Measurements from ENCODE around the gene PRPF31.
"Not testable (repeated sequence)": the region's sequence is repeated elsewhere in the genome, so short reads cannot be mapped to it uniquely, and the experiment has no call there.

PRPF31 gene

DNA sequence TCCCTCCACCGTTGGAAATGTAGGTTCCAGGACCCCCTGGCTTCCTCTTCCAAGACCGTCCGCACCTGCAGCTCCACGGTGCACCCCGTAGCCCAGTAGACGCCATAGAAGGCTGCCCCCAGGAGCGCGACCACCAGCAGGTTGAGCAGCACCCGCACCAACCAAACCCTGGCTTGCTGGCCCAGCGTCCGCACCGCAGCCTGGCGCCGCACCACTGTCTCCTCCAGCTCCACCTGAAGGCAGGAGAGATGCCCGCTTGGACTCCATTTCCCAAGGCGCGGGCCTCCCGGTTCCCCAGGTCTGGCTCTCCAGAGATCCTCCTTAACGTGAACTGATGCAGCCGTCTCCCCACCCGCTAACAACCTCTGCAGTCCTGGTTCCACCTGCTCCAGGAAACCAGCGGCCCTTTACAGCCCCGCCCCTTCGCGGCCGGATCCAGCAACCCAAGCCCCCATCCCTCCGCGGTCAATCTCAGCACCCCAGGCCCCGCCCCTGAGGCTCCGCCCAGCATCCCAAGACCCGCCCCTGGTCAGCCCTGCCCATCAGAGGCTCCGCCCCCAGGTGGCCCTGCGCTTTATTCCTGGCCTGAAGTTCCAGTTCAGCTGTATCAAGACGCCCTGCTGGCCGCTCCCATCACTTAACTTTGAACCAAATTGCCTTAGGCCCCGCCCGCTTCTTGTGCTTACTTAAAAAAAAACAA is 49.0 kb downstream of the PRPF31 start:
- no peak for DNase-seq (ENCODE audit: insufficient read length, low spot score)
- no peak for FAIRE-seq
- TF ChIP-seq, protein P1, sequence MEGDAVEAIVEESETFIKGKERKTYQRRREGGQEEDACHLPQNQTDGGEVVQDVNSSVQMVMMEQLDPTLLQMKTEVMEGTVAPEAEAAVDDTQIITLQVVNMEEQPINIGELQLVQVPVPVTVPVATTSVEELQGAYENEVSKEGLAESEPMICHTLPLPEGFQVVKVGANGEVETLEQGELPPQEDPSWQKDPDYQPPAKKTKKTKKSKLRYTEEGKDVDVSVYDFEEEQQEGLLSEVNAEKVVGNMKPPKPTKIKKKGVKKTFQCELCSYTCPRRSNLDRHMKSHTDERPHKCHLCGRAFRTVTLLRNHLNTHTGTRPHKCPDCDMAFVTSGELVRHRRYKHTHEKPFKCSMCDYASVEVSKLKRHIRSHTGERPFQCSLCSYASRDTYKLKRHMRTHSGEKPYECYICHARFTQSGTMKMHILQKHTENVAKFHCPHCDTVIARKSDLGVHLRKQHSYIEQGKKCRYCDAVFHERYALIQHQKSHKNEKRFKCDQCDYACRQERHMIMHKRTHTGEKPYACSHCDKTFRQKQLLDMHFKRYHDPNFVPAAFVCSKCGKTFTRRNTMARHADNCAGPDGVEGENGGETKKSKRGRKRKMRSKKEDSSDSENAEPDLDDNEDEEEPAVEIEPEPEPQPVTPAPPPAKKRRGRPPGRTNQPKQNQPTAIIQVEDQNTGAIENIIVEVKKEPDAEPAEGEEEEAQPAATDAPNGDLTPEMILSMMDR (IDR thresholded peaks at IDR 0.05; ENCODE audit: insufficient read depth, missing control alignments), result no peak

DNA sequence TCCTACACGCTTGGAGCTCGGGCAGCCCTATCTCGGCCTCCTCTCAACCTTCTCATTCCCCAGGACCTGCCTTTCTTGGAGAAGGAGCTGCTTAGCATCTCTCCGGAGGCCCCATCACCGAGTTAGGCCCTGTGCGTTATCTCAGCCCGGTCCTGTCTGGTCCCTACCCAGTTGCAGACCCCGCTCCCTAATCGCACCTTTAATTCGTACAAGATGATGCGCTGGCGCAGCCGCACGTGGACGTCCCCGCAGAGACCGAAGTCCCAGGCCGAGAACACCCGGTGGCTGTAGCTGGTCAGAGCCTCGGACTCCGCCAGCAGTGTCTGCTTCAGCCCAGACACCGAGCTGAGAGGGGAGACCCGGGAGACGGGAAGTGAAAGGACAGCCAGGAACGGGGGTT is 49.7 kb downstream of the PRPF31 start:
- TF ChIP-seq, protein P1 (IDR thresholded peaks at IDR 0.05; ENCODE audit: insufficient read depth, missing control alignments), result no peak
- DNase-seq (ENCODE audit: insufficient read length, low spot score) (no peak), FAIRE-seq (no peak)

DNA sequence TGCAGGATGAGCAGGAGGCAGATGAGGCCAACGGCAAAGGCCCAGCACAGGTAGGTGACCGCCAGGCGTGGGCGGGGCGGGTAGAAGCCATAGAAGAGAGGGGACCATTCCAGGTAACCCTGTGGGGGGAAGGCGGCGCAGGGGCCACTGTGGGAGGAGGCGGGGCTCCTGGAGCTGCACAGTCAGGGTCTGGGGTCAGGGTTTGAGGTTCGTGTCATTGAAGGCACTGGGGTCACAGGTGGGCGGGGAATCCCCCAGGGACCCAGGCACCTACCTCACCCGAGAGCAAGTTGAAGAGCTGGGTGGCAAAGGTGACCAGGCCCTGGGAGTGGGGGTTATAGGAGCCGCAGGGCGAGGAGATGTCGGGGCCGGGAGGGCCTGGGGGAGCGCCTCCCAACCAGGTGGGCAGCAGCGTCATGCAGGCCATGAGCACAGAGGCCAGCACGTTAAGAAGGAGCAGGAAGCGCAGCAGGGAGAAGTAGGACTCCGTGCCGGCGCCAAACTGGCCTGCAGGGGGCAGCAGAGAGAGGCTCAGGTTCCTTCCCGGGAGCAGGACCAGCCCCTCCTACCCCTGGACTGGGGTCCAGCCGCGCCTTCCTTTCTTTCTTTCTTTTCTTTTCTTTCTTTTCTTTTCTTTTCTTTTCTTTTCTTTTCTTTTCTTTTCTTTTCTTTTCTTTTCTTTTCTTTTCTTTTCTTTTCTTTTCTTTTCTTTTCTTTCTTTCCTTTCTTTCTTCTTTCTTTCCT is 52.8 kb downstream of the PRPF31 start:
- FAIRE-seq (no peak), DNase-seq (ENCODE audit: insufficient read length, low spot score) (peak; percentile 88)
- TF ChIP-seq, protein P1 (IDR thresholded peaks at IDR 0.05; ENCODE audit: insufficient read depth, missing control alignments), result peak; percentile 78

DNA sequence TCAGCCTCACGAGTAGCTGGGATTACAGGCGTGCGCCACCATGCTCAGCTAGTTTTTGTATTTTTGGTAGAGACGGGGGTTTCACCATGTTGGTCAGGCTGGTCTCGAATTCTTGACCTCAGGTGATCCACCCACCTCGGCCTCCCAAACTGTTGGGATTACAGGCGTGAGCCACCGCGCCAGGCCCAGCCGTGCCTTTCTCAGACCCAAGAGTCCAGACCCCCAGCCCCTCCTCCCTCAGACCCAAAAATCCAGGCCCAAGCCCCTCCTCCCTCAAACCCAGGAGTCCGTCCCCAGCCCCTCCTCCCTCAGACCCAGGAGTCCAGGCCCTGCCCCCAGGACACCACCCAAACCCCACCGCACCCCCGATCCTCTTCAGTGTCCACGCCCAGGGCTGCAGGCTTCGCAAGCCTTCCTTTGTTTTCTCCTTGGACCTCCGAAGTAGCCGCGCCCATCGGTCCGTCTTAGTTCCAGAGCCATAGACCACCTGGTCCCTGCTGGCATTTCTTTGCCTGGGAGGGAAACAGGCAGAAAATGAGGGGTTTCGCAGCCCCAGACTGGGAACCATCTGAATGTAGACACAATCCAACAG is 53.7 kb downstream of the PRPF31 start:
- FAIRE-seq (no peak), DNase-seq (ENCODE audit: insufficient read length, low spot score) (no peak)
- TF ChIP-seq, protein P1 (IDR thresholded peaks at IDR 0.05; ENCODE audit: insufficient read depth, missing control alignments), result no peak

DNA sequence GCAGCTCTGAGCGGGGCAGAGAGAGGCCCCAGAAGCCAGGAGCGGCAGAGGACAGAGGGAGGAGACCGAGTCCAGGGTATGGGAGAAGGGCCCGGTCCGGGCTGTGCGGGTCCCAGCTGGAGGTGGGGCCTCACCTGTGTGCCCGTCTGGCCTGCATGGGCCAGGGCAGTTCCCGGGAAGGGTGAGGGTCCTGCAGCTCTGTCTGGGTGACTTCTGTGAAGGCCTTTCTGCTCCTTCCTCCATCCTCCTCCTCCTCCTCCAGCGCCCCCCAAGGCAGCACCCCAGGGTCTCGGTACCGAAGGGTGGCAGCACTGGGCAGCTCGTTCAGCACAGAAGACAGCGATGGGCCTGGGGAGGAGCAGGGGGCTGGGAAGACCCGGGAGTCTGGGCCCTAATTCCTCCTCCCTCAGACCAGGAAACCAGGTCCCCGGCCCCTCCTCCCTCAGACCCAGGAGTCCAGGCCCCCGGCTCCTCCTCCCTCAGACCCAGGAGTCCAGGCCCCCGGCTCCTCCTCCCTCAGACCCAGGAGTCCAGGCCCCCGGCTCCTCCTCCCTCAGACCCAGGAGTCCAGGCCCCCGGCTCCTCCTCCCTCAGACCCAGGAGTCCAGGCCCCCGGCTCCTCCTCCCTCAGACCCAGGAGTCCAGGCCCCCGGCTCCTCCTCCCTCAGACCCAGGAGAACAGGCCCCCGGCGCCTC is 56.3 kb downstream of the PRPF31 start:
- TF ChIP-seq, protein P1 (IDR thresholded peaks at IDR 0.05; ENCODE audit: insufficient read depth, missing control alignments), result peak; percentile 1
- not testable (repeated sequence) for FAIRE-seq; DNase-seq (ENCODE audit: insufficient read length, low spot score)

DNA sequence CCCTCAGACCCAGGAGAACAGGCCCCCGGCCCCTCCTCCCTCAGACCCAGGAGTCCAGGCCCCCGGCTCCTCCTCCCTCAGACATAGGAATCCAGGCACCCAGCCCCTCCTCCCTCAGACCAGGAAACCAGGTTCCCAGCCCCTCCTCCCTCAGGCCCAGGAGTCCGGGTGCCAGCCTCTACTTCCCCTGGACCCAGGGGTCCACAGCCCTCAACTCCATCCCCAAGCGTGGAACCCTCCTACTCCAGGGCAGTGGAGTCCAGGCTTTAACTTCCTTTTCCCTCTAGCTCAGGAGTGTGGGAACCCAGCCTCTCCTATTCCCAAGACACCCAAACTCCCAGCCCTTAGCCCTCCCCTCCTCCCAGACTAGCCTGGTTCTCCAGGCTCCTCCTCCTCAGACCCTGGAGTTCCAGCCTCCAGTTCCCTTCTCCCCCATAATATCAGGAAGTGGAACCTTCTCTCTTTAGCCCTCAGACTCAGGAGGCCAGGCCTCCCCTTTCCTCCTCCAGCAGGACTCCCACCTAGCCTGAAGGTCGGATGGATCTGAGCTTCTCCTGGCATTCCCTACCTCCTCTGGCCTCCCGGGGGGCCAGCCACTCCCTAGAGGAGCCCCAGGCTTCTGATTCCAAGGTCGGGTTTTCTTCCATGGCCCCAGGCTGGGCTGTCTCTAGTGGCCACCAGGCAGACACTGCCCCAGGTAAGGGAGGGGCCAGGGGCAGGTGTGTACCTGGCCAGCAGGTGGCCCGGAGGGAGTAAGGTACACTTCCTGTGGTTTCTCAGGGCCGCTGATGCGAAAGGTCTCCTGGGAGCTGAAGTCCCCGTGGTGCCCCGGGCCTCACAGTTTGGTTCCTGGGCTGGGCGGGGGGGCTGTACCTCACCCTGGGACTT is 57.2 kb downstream of the PRPF31 start, which contains the start of gene TMC4:
Gene TMC4 (minus strand): TSS at position 690 of the 888 bp plus-strand sequence. CDS start 43 bp downstream, at position 647.
- no peak for DNase-seq (ENCODE audit: insufficient read length, low spot score)
- TF ChIP-seq, protein P1 (IDR thresholded peaks at IDR 0.05; ENCODE audit: insufficient read depth, missing control alignments), result no peak
- no peak for FAIRE-seq
